IgD-negative memory B cell (primary cell): ENCODE results near the gene CBFB. TPM values are rescaled to one million over a fixed set of nuclear protein-coding genes. Genes with fewer than 3 reads are reported as not detected.
A peak's percentile ranks its signal among the peaks of the same experiment; 100 is the strongest.
"Not testable (repeated sequence)": the region's sequence is repeated elsewhere in the genome, so short reads cannot be mapped to it uniquely, and the experiment has no call there.

ENCODE experiments used
- H3K27ac Mint-ChIP-seq, 3 donors: one replicate each; pipeline ENCODE4 v1.8.0; 2020 to 2022; ENCODE audit warnings: mild to moderate bottlenecking in 3 of 3, mixed read lengths in 3 of 3, moderate library complexity in 1 of 3
- H3K27me3 Mint-ChIP-seq: one replicate; pipeline ENCODE4 v1.8.0; 2021; ENCODE audit warnings: mixed read lengths
- H3K36me3 Mint-ChIP-seq: one replicate; pipeline ENCODE4 v1.8.0; 2020; ENCODE audit warnings: mild to moderate bottlenecking, mixed read lengths
- H3K4me1 Mint-ChIP-seq, 3 donors: one replicate each; pipeline ENCODE4 v1.8.0; 2020 to 2022; ENCODE audit warnings: mixed read lengths in 3 of 3, mild to moderate bottlenecking in 1 of 3
- H3K4me3 Mint-ChIP-seq, 4 donors: one replicate each; pipeline ENCODE4 v1.8.0; 2020 to 2022; ENCODE audit warnings: mild to moderate bottlenecking in 4 of 4, mixed read lengths in 4 of 4, moderate library complexity in 3 of 4
- H3K9me3 Mint-ChIP-seq, 3 donors: one replicate each; pipeline ENCODE4 v1.8.0; 2020 to 2021; ENCODE audit warnings: mixed read lengths in 3 of 3, mild to moderate bottlenecking in 1 of 3
- polyA plus RNA-seq: library from polyadenylated mRNA; unstranded; fragments of 300-500 nt; fragmentation: Illumina TruSeq; gene quantifications from one replicate; pipeline ENCODE4 v1.2.3, GENCODE V29; 2021

CBFB gene
- polyA plus RNA-seq, 1 donor from 2014 or later: 43.3 TPM

GRCh38 chr16:67109407-67110135 lies 80.6 kb downstream of the CBFB start, which contains the start of gene PHAF1:
Gene PHAF1, plus strand, starts transcription at chr16:67109941. Its CDS starts 235 bp downstream, at chr16:67110176.
- Mint-ChIP-seq H3K4me1 (peaks cover 20 to 39% (median 24%) of the 10 kb centered on the region in 3 donors), H3K4me3 (peak within 1 kb of the TSS; percentile 91 to 99 (median 98)), H3K27me3 (no peaks in the 10 kb centered on the region), H3K27ac (peak within 1 kb of the TSS; percentile 86 to 98 (median 90)), H3K9me3 (no peaks in the 10 kb centered on the region), H3K36me3 (peaks cover 1% of the 10 kb centered on the region)

GRCh38 chr16:67111951-67112444 lies 83.0 kb downstream of the CBFB start:
- H3K9me3 Mint-ChIP-seq: no peaks in the 10 kb centered on the region
- peak overlapping the region in 1 of 3 donors; percentile 98 for H3K27ac Mint-ChIP-seq
- H3K36me3 Mint-ChIP-seq: peaks cover 1% of the 10 kb centered on the region
- peaks cover 21 to 35% (median 27%) of the 10 kb centered on the region in 3 donors for H3K4me1 Mint-ChIP-seq
- H3K27me3 Mint-ChIP-seq: no peaks in the 10 kb centered on the region
- H3K4me3 Mint-ChIP-seq: peak overlapping the region in 3 of 4 donors; percentile 6 to 97 (median 16)

- peaks cover 1% of the 10 kb centered on the region for H3K36me3 Mint-ChIP-seq
- H3K27me3 Mint-ChIP-seq: no peaks in the 10 kb centered on the region
- peak overlapping the region in 2 of 4 donors; percentile 23 to 53 for H3K4me3 Mint-ChIP-seq
- H3K9me3 Mint-ChIP-seq: no peaks in the 10 kb centered on the region
- H3K4me1 Mint-ChIP-seq: peaks cover 21 to 35% (median 27%) of the 10 kb centered on the region in 3 donors
- H3K27ac Mint-ChIP-seq: peak overlapping the region in 1 of 3 donors; percentile 80
Observed at GRCh38 chr16:67112591-67113399, 83.8 kb downstream of the CBFB start.

GRCh38 chr16:67114793-67115192 lies 85.8 kb downstream of the CBFB start:
- Mint-ChIP-seq H3K27ac (peak overlapping the region; percentile 1 to 18 (median 3)), H3K9me3 (no peaks in the 10 kb centered on the region), H3K36me3 (peaks cover 2% of the 10 kb centered on the region), H3K4me1 (peaks cover 20 to 33% (median 21%) of the 10 kb centered on the region in 3 donors), H3K4me3 (peak overlapping the region in 1 of 4 donors; percentile 36), H3K27me3 (no peaks in the 10 kb centered on the region)

GRCh38 chr16:67115639-67116038 lies 86.7 kb downstream of the CBFB start:
- peaks cover 13 to 31% (median 18%) of the 10 kb centered on the region in 3 donors for H3K4me1 Mint-ChIP-seq
- no peaks in the 10 kb centered on the region for H3K27me3 Mint-ChIP-seq
- no peaks in the 10 kb centered on the region for H3K9me3 Mint-ChIP-seq
- peaks cover 2% of the 10 kb centered on the region for H3K36me3 Mint-ChIP-seq
- H3K4me3 Mint-ChIP-seq: no peak overlapping the region
- H3K27ac Mint-ChIP-seq: peak overlapping the region in 1 of 3 donors; percentile 39

GRCh38 chr16:67116388-67117311 lies 87.7 kb downstream of the CBFB start:
- Mint-ChIP-seq H3K36me3 (peaks cover 3% of the 10 kb centered on the region), H3K9me3 (no peaks in the 10 kb centered on the region), H3K27me3 (no peaks in the 10 kb centered on the region), H3K4me3 (no peak overlapping the region), H3K27ac (peak overlapping the region in 1 of 3 donors; percentile 71), H3K4me1 (peaks cover 12 to 24% (median 14%) of the 10 kb centered on the region in 3 donors)

DNA sequence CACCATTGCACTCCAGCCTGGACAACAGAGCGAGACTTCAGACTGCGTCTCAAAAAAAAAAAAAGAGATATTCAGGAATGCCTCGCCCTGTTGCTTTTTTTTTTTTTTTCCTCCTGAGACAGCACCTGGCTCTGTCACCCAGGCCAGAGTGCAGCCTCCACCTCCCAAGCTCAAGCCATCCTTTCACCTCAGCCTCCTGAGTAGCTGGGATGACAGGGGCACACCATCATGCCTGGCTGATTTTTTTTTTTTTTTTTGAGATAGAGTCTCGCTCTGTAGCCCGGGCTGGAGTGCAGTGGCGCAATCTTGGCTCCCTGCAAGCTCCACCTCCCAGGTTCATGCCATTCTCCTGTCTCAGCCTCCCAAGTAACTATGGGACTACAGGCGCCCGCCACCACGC lies 88.8 kb downstream of the CBFB start:
- H3K36me3 Mint-ChIP-seq: peaks cover 3% of the 10 kb centered on the region
- no peaks in the 10 kb centered on the region for H3K9me3 Mint-ChIP-seq
- peaks cover 12 to 21% (median 12%) of the 10 kb centered on the region in 3 donors for H3K4me1 Mint-ChIP-seq
- H3K27me3 Mint-ChIP-seq: no peaks in the 10 kb centered on the region
- H3K4me3 Mint-ChIP-seq: no peak overlapping the region
- no peak overlapping the region for H3K27ac Mint-ChIP-seq

GRCh38 chr16:67120025-67120424 lies 91.1 kb downstream of the CBFB start:
- Mint-ChIP-seq H3K4me3 (no peak overlapping the region), H3K36me3 (peaks cover 7% of the 10 kb centered on the region), H3K9me3 (no peaks in the 10 kb centered on the region), H3K4me1 (peaks cover 4 to 10% (median 6%) of the 10 kb centered on the region in 3 donors), H3K27ac (no peak overlapping the region), H3K27me3 (no peaks in the 10 kb centered on the region)

DNA sequence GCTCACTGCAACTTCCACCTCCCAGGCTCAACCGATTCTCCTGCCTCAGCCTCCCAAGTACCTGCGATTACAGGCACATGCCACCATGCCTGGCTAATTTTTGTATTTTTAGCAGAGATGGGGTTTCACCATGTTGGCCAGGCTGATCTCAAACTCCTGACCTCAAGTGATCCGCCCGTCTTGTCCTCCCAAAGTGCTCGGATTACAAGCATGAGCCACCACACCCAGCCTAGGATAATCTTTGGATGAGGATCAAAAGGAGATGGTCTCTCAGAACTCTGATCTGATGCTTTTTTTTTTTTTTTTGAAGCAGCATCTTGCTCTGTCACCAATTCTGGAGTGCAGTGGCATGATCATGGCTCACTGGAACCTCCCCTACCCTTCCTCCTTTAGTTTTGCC lies 93.8 kb downstream of the CBFB start:
- not testable (repeated sequence) for H3K4me3 Mint-ChIP-seq, H3K9me3 Mint-ChIP-seq, H3K27me3 Mint-ChIP-seq, H3K4me1 Mint-ChIP-seq
- H3K36me3 Mint-ChIP-seq: peaks cover 12% of the 10 kb centered on the region
- H3K27ac Mint-ChIP-seq: peak overlapping the region in 1 of 3 donors; percentile 23

GRCh38 chr16:67128417-67128816 lies 99.5 kb downstream of the CBFB start:
- Mint-ChIP-seq H3K4me3 (no peak overlapping the region), H3K27ac (no peak overlapping the region), H3K9me3 (no peaks in the 10 kb centered on the region), H3K4me1 (peaks cover 0 to 1% (median 0%) of the 10 kb centered on the region in 3 donors), H3K27me3 (no peaks in the 10 kb centered on the region), H3K36me3 (peaks cover 14% of the 10 kb centered on the region)

- H3K27ac Mint-ChIP-seq: no peak overlapping the region
Observed at GRCh38 chr16:67128887-67129286, 99.9 kb downstream of the CBFB start.

GRCh38 chr16:67129422-67129821 lies 100.5 kb downstream of the CBFB start:
- Mint-ChIP-seq H3K9me3 (no peaks in the 10 kb centered on the region), H3K4me1 (peaks cover 0 to 1% (median 0%) of the 10 kb centered on the region in 3 donors), H3K4me3 (no peak overlapping the region), H3K36me3 (peaks cover 9% of the 10 kb centered on the region), H3K27me3 (no peaks in the 10 kb centered on the region), H3K27ac (no peak overlapping the region)

More at GRCh38 chr16:67128887-67129286, 99.9 kb downstream of the CBFB start:
- Mint-ChIP-seq H3K4me3 (no peak overlapping the region), H3K27me3 (no peaks in the 10 kb centered on the region), H3K9me3 (no peaks in the 10 kb centered on the region), H3K36me3 (peaks cover 10% of the 10 kb centered on the region), H3K4me1 (peaks cover 0 to 1% (median 0%) of the 10 kb centered on the region in 3 donors)

DNA sequence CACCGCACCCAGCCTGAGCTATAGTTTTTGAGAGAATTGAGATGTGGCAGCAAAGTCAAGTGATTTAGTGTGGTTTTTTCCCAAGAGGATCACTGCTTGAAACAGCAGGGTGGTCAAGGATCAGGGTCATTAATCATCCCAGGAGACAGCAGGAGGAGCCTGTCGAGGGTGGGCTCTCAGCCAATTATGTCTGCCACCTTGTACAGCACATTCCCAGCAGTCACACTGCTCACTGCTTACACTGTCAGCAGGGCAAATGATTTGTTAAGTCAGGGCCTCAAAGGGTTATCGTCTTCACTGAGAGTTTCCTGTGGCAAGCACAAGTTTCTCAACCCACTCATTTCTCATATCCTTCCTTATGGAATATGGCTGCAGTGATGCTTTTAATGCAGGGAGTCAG lies 108.7 kb downstream of the CBFB start:
- H3K4me3 Mint-ChIP-seq: no peak overlapping the region
- H3K27ac Mint-ChIP-seq: no peak overlapping the region
- H3K36me3 Mint-ChIP-seq: peaks cover 14% of the 10 kb centered on the region
- no peaks in the 10 kb centered on the region for H3K9me3 Mint-ChIP-seq
- no peaks in the 10 kb centered on the region for H3K27me3 Mint-ChIP-seq
- H3K4me1 Mint-ChIP-seq: peaks cover 0 to 1% (median 0%) of the 10 kb centered on the region in 3 donors

GRCh38 chr16:67141391-67141790 lies 112.4 kb downstream of the CBFB start:
- H3K4me3 Mint-ChIP-seq: no peak overlapping the region
- H3K4me1 Mint-ChIP-seq: no peaks in the 10 kb centered on the region
- H3K27ac Mint-ChIP-seq: no peak overlapping the region
- H3K36me3 Mint-ChIP-seq: peaks cover 15% of the 10 kb centered on the region
- H3K27me3 Mint-ChIP-seq: no peaks in the 10 kb centered on the region
- H3K9me3 Mint-ChIP-seq: no peaks in the 10 kb centered on the region
